ENCODE data around the gene MEF2A.

Gene MEF2A

GRCh38 chr15:99683000-99683670, 117.4 kb downstream of the MEF2A start:
- TF ChIP-seq ZNF8 (CRISPR knock-in tag; IDR thresholded peaks at IDR 0.05) (no peak), SNAI2 (CRISPR knock-in tag; IDR thresholded peaks at IDR 0.05) (no peak), GLIS3 (CRISPR knock-in tag; IDR thresholded peaks at IDR 0.05) (no peak), CREB5 (CRISPR knock-in tag; IDR thresholded peaks at IDR 0.05; ENCODE audit: low read depth) (0 out of 2 replicates have a peak, but pooled peaks have one; percentile 25)
- ATAC-seq: no peak; the same call in 2 of the 3 replicates

- TF ChIP-seq ZC3H10 (CRISPR knock-in tag; IDR thresholded peaks at IDR 0.05) (no peak), CSRNP3 (CRISPR knock-in tag; IDR thresholded peaks at IDR 0.05) (no peak), ZFP30 (CRISPR knock-in tag; IDR thresholded peaks at IDR 0.05) (no peak), GLIS3 (CRISPR knock-in tag; IDR thresholded peaks at IDR 0.05) (no peak), ISL1 (CRISPR knock-in tag; IDR thresholded peaks at IDR 0.05) (no peak), ARNTL (CRISPR knock-in tag; IDR thresholded peaks at IDR 0.05; ENCODE audit: borderline replicate concordance, low read depth) (no peak), ESRRG (CRISPR knock-in tag; IDR thresholded peaks at IDR 0.05) (no peak), SNAI2 (CRISPR knock-in tag; IDR thresholded peaks at IDR 0.05) (no peak), OSR1 (CRISPR knock-in tag; IDR thresholded peaks at IDR 0.05) (no peak), CSDC2 (CRISPR knock-in tag; IDR thresholded peaks at IDR 0.05) (no peak)
- no peak for ATAC-seq
Measured at GRCh38 chr15:99686290-99686689, 120.5 kb downstream of the MEF2A start.

GRCh38 chr15:99692825-99693224, 127.0 kb downstream of the MEF2A start:
- TF ChIP-seq TSHZ2 (CRISPR knock-in tag; IDR thresholded peaks at IDR 0.05) (no peak), RARB (CRISPR knock-in tag; IDR thresholded peaks at IDR 0.05) (no peak), TCF4 (CRISPR knock-in tag; IDR thresholded peaks at IDR 0.05; ENCODE audit: borderline replicate concordance) (no peak), ZNF8 (CRISPR knock-in tag; IDR thresholded peaks at IDR 0.05) (no peak), CREB5 (CRISPR knock-in tag; IDR thresholded peaks at IDR 0.05; ENCODE audit: low read depth) (no peak), ARNTL (CRISPR knock-in tag; IDR thresholded peaks at IDR 0.05; ENCODE audit: borderline replicate concordance, low read depth) (no peak), SNAI2 (CRISPR knock-in tag; IDR thresholded peaks at IDR 0.05) (no peak), ZFP3 (CRISPR knock-in tag; IDR thresholded peaks at IDR 0.05) (no peak), ESRRG (CRISPR knock-in tag; IDR thresholded peaks at IDR 0.05) (no peak), OSR1 (CRISPR knock-in tag; IDR thresholded peaks at IDR 0.05) (no peak), ZNF565 (CRISPR knock-in tag; conservative IDR thresholded peaks at IDR 0.05; ENCODE audit: low read depth) (no peak), CSDC2 (CRISPR knock-in tag; IDR thresholded peaks at IDR 0.05) (no peak), POU6F1 (CRISPR knock-in tag; IDR thresholded peaks at IDR 0.05; ENCODE audit: borderline replicate concordance, low read depth) (no peak), ZNF70 (CRISPR knock-in tag; IDR thresholded peaks at IDR 0.05) (no peak), BACH2 (CRISPR knock-in tag; IDR thresholded peaks at IDR 0.05; ENCODE audit: borderline replicate concordance) (no peak)

More at GRCh38 chr15:99692825-99693224, 127.0 kb downstream of the MEF2A start:
- no peak for ATAC-seq
